NK-92 (cell line): ENCODE results near the gene EZR.

ENCODE experiments used
- DNase-seq: peaks from one replicate; lab custom pipeline; 2025; ENCODE audit not compliant: unreplicated experiment; lab: John Stamatoyannopoulos, UW

The EZR gene

GRCh38 chr6:158780246-158780884 is 38.8 kb downstream of the EZR start:
- no peak for DNase-seq

DNA sequence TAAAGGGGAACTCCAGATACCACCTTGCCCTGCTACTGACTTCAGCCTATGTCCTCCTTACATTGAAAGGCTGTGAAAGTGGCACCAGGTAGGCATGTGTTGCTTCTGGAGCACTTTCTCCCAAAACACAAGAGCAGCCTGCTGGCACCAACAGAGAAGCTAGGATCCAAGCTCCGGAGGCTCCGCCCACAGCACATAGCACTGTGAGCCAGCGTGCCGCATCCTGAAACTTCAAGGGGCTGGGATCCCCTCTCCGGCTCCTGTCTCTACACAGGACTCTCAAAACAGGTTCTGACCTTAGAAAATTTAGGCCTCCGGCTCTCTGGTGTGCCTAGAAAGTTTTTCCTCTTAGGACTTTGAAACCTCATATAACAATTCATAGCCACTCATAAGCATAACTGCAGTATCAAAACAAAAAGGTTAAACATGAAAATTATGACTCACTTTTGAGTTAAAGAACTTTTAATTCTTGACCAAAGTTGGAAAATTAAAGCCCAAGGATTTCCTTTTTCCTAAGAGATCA is 41.1 kb downstream of the EZR start:
- DNase-seq: no peak

GRCh38 chr6:158777510-158777909 is 41.7 kb downstream of the EZR start:
- DNase-seq: no peak

GRCh38 chr6:158776737-158777136 is 42.4 kb downstream of the EZR start:
- no peak for DNase-seq

- no peak for DNase-seq
These were observed 43.3 kb downstream of the EZR start for GRCh38 chr6:158775832-158776231.

DNA sequence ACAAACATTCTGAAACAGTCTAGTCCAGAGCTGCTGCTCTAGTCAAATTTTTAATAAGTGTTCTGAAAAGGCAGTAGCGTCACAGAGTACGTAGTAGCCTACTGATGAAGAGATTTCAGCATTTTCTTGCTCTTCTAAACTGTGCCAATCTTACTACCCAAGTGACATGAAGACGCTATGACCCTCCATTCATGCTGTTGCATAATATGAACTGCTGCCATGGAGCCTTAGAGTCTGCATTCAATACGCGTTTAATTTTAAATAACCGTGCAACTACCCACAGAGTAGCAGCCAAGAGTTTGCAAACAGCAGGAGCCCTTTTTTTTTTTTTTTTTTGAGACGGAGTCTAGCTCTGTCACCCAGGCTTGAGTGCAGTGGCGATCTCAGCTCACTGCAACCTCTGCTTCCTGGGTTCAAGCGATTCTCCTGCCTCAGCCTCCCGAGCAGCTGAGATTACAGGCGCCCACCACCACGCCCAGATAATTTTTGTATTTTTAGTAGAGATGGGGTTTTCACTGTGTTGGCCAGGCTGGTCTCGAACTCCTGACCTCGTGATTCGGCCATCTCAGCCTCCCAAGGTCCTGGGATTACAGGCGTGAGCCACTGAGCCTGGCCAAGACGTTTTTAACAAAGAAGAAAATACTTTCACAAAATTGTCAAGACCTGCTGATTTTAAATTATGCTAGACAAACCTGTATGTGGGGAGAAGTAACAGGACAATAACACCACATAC is 44.3 kb downstream of the EZR start:
- DNase-seq: no peak

DNA sequence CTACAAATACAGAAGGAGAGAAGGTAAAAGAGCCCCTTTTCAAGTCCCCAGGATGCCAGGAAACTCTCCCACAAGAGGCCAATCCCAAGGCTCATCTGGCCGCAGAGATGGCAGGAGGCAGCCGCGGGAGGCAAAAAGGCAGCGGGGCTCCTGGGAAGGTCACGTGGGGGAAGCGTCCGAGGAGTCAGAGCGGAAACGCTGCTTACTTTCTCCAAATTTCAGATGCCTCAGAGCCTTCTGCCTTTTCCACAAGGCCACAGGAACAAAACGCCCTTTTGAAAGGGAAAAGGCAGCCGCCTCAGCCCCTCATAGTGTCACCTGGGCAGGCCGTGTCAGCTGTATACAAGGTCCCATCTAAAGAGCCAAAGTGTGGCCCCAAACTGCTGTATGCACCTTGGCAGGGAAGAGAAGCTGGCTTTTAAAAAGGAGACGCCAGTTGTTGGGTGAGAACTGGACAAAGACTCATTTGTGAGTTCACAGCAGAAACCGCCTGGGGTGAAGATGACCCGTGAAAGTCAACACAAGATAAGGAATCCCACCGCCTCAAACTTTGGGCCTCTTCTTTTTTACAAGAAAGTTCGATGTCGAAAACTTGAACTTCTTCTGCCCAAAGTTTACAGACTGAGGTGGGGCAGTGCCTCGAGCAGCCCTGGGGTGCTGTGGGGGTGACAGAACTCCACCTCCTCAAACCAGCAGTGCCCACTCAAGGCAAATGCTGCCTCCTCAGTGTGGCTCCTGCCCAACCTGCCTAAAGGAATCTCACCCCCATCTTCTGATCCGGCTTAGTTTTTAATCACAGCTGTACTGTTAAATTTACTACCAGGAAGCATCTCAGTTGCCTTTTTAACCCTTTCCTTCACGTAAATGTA is 45.4 kb downstream of the EZR start:
- DNase-seq: no peak

DNA sequence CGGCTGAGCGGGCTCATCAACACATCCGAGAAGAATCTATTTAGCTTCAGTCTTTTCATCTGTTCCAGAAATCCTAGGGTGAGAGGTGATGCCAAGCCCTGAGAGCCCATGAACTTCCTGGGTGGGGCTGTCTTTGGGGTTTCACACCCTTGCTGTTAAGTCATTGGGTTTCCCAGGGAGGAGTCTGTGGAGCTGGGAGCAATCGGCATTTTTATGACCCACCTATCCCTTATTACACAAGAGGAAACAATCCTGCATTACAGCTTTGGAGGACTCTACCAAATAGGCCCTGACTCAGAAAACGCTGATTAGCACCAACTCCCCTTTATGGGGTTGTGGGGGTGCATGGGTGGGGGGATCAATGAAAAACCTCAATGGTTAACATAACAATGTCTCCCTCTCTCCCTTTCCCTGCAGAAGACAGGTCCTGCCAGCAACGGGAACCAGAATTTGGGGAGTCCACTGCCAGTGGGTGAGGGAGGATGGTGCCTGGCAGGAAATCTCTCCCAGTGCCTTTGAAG is 46.3 kb downstream of the EZR start:
- DNase-seq: no peak

GRCh38 chr6:158772172-158772571 is 47.0 kb downstream of the EZR start:
- no peak for DNase-seq

GRCh38 chr6:158771399-158772152 is 47.6 kb downstream of the EZR start:
- DNase-seq: no peak

DNA sequence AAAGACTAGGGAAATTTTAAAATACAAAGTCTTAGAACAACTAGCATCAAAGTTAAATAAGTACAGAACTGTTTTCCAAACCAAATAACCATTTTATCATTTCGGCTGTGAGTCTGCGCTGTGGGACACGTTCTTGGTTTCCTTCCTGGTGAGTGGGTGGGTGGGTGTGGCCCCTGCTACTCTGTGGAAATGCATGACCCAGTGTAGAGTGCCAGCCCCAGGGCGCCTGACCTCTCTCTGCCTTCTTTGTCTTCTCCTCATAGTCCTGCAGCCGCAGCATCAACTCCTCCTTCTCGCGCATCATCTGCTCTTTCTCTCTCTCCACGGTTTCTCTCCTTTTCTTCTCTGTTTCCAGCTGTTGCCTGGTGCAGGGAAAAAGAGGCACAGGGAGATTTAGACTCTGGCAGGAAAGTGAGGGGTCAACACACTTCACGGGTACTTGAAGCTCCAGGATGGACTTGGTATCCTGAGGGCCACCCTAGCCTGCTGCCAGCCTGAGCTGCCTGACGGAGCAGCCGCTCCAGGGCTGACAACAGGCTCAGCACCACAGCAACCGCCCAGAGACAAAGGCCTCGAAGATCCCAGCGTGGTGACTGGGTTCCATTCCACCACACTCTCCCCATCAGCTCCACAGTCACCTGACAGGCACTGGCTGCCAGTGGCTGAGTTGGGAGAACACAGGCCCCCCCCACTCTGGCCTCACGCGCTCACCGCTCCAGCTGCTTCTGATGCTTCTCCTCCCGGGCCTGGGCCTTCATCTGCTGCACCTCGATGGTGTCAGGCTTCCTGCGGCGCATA is 48.4 kb downstream of the EZR start:
- no peak for DNase-seq

- DNase-seq: no peak
These were observed 49.3 kb downstream of the EZR start for GRCh38 chr6:158769771-158770432.

GRCh38 chr6:158769234-158769770 is 49.9 kb downstream of the EZR start:
- no peak for DNase-seq

- DNase-seq: no peak
These were observed 50.7 kb downstream of the EZR start for GRCh38 chr6:158768436-158768835.

DNA sequence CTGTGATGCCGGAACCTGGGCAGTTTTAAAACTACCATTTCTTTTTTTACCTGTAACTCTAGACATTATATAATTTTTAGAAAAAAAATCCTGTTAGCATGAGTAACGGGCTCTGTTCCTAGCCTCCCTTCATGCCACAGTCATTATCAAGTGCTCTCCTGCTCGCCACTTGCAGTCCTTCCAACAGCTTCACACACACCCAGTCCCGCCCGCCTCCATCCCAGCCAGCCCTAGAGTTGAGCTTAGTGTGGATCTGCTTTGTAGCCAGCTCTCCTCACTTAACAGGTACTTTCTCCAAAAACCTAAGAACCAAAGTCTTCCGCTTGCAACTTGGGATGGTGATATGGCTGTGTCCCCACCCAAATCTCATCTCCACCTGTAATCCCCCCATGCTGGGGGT is 51.5 kb downstream of the EZR start:
- no peak for DNase-seq

GRCh38 chr6:158766621-158767455 is 52.3 kb downstream of the EZR start:
- no peak for DNase-seq

DNA sequence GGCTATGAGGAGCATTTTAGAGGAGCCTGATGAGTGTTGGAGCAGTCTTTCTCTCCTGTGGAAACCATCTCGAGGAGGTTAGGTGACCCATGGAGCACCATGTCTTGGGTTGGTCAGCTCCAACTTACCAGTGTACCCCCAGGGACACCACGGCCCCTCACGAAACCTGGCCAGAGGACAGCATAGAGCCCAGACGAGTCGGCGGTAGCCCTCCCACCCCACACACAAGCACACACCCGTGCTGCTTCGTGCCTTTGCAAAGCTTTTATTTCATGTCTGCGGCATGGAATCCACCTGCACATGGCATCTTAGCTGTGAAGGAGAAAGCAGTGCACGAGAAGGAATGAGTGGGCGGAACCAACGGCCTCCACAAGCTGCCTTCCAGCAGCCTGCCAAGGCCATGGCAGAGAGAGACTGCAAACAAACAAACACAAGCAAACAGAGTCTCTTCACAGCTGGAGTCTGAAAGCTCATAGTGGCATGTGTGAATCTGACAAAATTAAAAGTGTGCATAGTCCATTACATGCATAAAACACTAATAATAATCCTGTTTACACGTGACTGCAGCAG is 53.6 kb downstream of the EZR start:
- DNase-seq: no peak

GRCh38 chr6:158764926-158765325 is 54.2 kb downstream of the EZR start:
- DNase-seq: no peak
